Transverse colon (tissue), 4 donors: ENCODE measurements around the gene MAST4. TPM values are rescaled to one million over a fixed set of nuclear protein-coding genes. Genes with fewer than 3 reads are reported as not detected.

ENCODE experiments used
- DNase-seq: peaks from one replicate; pipeline ENCODE4 v3.0.0-alpha.2; 2019
- H3K27ac ChIP-seq, 4 donors: fragments of 200-600 bp; sonication (generic); 2 replicates each; pipeline ENCODE4 v1.5.1; 2016 to 2018; ENCODE audit warnings: inconsistent platforms in 4 of 4
- H3K27me3 ChIP-seq: fragments of 200-600 bp; sonication (generic); 2 replicates; pipeline ENCODE4 v1.5.1; 2017; ENCODE audit warnings: inconsistent platforms
- H3K36me3 ChIP-seq, 4 donors: fragments of 200-600 bp; sonication (generic); 2 replicates each; pipeline ENCODE4 v1.5.1; 2017 to 2019; ENCODE audit warnings: inconsistent platforms in 4 of 4
- H3K4me1 ChIP-seq, 4 donors: fragments of 200-600 bp; sonication (generic); 2 replicates each; pipeline ENCODE4 v1.5.1; 2017 to 2020; ENCODE audit warnings: inconsistent platforms in 4 of 4
- H3K4me3 ChIP-seq, 4 donors: fragments of 200-600 bp; sonication (generic); 1 replicate in 1 of 4; 2 replicates in 3 of 4; pipeline versions ENCODE4 v1.5.1 to v1.6.1; 2017 to 2019; ENCODE audit warnings: inconsistent platforms in 4 of 4
- H3K9me3 ChIP-seq, 2 donors: fragments of 200-600 bp; sonication (generic); 2 replicates each; pipeline ENCODE4 v1.5.1; 2017 to 2019; ENCODE audit warnings: inconsistent platforms in 2 of 2
- EP300 ChIP-seq: sonication (generic); formaldehyde crosslinking; IDR thresholded peaks from one replicate; pipeline ENCODE4 v1.6.1; 2017; ENCODE audit warnings: antibody characterized with exemption, low read depth
- POLR2A ChIP-seq: fragments of 450-650 bp; IDR thresholded peaks from one replicate; pipeline ENCODE4 v1.6.1; 2016; ENCODE audit warnings: antibody characterized with exemption, mild to moderate bottlenecking, moderate library complexity
- POLR2AphosphoS5 ChIP-seq, 3 donors: sonication (generic); formaldehyde crosslinking; IDR thresholded peaks; one replicate each; pipeline ENCODE4 v1.6.1; 2016; ENCODE audit warnings: antibody characterized with exemption in 3 of 3
- WGBS, 2 donors: methylation state at CpG; one replicate each; pipeline ENCODE4 v1.1.5; 2018; ENCODE audit warnings: low coverage in 1 of 2; 5-methylcytosine and 5-hydroxymethylcytosine counted together
- in situ Hi-C, 4 donors: fragments of 200-750 bp; cut with MboI; loops; one replicate each; pipeline versions ENCODE4 v1.15.0 to v1.15.1; 2017; ENCODE audit warnings: low sequenced_read_pairs in 3 of 4, low pct_ligation_motif_present in 1 of 4, low pct_unique_long_range_greater_than_20kb in 1 of 4
- intact Hi-C: fragments of 100-400 bp; cut with DNase I; formaldehyde crosslinking; loops from one replicate; pipeline ENCODE4 v1.15.1; 2023; ENCODE audit warnings: low total_unique reads
- total RNA-seq, 4 donors: library from RNA; depleted of rRNA; stranded (reverse); fragments of >200 nt; gene quantifications; one replicate each; pipeline ENCODE4 v1.1.0, GENCODE V29; 2016
- TF ChIP-seq, protein P1 (sequence below), 5 experiments: fragments of 200-600 bp in 3 of 5; fragments of 450-650 bp in 2 of 5; sonication (generic) in 3 of 5; IDR thresholded peaks; 1 replicate in 2 of 5; 2 replicates in 3 of 5; pipeline ENCODE4 v1.5.1; 2016 to 2017; ENCODE audit warnings: antibody characterized with exemption in 5 of 5, inconsistent platforms in 3 of 5, mild to moderate bottlenecking in 2 of 5, moderate library complexity in 1 of 5

The MAST4 gene
- total RNA-seq, 4 donors from 2014 or later: 20.3 to 46.8 (median 35.4) TPM

DNA sequence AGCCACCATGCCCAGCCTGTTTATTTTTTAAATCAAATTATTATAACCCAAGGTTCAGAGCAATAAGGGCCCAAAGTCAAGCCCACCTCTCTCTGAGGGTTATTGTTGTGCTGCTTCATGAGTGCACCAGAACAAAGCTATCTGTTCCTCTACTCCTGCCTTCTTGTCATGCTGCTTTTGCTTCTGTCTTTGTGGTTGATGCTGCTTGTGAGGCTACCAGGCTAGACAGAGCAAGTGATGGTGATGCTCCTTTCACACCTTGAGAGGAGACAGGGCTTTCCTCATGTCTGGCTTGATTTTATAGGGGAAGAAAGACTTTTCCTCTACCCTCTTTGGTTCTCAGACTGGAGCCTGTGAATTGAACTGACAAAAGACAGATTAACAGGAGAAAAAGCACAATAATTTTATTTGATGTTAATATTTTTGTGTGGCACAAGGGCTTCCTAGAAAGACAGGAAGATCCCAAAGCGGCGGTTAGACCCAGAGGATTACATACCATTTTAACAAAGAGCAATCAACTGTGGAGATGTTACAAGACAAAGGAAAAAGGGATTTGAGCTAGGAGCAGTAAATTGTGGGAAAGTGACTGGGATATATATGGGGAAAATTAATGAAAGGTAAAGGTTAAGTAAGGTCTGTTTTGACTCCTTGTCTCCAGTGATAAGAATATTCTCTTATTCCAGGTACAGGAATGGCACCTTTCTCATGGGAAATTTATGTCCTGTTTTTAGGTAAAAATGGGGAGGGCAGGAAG is 604.8 kb downstream of the MAST4 start:
- no peak for DNase-seq
- no peak overlapping the region for H3K27ac ChIP-seq
- peaks cover 0 to 25% (median 0%) of the 10 kb centered on the region in 4 donors for H3K4me1 ChIP-seq
- H3K27me3 ChIP-seq: no peaks in the 10 kb centered on the region
- no peaks in the 10 kb centered on the region for H3K9me3 ChIP-seq
- 90 to 95% methylated on average over 2 of the region's 2 CpGs for WGBS, 2 donors
- no peaks in the 10 kb centered on the region for H3K36me3 ChIP-seq
- TF ChIP-seq, protein P1, sequence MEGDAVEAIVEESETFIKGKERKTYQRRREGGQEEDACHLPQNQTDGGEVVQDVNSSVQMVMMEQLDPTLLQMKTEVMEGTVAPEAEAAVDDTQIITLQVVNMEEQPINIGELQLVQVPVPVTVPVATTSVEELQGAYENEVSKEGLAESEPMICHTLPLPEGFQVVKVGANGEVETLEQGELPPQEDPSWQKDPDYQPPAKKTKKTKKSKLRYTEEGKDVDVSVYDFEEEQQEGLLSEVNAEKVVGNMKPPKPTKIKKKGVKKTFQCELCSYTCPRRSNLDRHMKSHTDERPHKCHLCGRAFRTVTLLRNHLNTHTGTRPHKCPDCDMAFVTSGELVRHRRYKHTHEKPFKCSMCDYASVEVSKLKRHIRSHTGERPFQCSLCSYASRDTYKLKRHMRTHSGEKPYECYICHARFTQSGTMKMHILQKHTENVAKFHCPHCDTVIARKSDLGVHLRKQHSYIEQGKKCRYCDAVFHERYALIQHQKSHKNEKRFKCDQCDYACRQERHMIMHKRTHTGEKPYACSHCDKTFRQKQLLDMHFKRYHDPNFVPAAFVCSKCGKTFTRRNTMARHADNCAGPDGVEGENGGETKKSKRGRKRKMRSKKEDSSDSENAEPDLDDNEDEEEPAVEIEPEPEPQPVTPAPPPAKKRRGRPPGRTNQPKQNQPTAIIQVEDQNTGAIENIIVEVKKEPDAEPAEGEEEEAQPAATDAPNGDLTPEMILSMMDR (IDR thresholded peaks at IDR 0.05): no peak
- TF ChIP-seq POLR2A: no peak
- TF ChIP-seq EP300: no peak
- no peak for TF ChIP-seq POLR2AphosphoS5 (IDR thresholded peaks at IDR 0.05)
- in situ Hi-C loops: no loop called here
- no peak overlapping the region for H3K4me3 ChIP-seq
- intact Hi-C loops: no loop called here

DNA sequence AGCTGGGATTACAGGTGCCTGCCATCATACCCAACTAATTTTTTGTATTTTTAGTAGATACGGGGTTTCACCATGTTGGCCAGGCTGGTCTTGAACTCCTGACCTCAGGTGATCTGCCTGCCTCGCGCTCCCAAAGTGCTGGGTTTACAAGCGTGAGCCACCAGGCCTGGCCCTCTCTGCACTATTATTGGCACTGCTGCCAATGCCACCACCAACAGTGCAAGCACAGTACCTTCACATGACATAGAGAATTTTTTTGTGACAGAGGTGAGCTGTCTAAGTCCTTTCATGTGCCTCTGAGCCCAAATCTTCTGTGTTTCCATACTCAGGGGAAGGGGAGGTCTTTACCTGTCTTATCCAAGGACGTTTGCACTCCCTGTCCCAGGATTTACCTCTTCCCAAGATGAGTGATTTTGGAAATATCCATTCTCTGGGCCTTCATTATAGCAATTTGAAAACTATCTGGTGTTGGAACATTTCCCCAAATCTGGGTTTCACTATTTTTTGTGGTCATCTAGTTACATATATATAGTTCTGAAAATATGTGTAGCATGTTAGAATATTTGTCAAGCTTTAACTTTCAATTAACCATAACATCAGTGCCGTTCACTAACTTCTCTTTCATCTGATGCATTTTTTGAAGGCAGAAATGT is 605.8 kb downstream of the MAST4 start:
- no peak overlapping the region for H3K27ac ChIP-seq
- no peaks in the 10 kb centered on the region for H3K9me3 ChIP-seq
- TF ChIP-seq POLR2A: no peak
- TF ChIP-seq EP300: no peak
- no peak for TF ChIP-seq POLR2AphosphoS5 (IDR thresholded peaks at IDR 0.05)
- TF ChIP-seq, protein P1 (IDR thresholded peaks at IDR 0.05): no peak
- no peak for DNase-seq
- H3K4me1 ChIP-seq: peaks cover 0 to 35% (median under 1%) of the 10 kb centered on the region in 4 donors
- WGBS, 2 donors: 64 to 81% methylated on average over 5 to 6 of the region's 6 CpGs
- in situ Hi-C loops (no loop called here), intact Hi-C loops (no loop called here)
- no peak overlapping the region for H3K4me3 ChIP-seq
- H3K27me3 ChIP-seq: no peaks in the 10 kb centered on the region
- no peaks in the 10 kb centered on the region for H3K36me3 ChIP-seq

DNA sequence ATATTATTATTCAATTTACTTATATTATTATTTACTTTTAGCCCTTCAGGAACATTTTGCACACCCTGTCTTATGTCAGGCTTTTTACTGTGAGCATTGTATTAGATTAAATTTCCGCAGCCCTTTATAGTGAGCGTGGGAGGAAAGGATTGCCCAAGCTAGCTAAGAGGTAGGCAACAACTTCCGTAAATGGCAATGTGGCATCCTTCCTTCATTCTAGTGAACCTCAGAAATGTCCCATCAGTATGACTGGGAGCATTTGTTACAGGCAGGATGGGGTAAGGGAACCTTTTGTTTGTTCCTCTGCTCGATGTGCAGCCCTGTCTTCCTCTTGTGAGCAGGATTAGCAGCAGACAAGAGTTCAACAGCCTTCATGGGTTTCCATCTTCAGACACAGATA is 606.6 kb downstream of the MAST4 start:
- H3K4me3 ChIP-seq: no peak overlapping the region
- no peaks in the 10 kb centered on the region for H3K27me3 ChIP-seq
- peaks cover 0 to 42% (median 2%) of the 10 kb centered on the region in 4 donors for H3K4me1 ChIP-seq
- TF ChIP-seq, protein P1 (IDR thresholded peaks at IDR 0.05): no peak
- TF ChIP-seq POLR2A (no peak), EP300 (no peak), POLR2AphosphoS5 (IDR thresholded peaks at IDR 0.05) (no peak)
- intact Hi-C loops: no loop called here
- no peaks in the 10 kb centered on the region for H3K36me3 ChIP-seq
- no peak for DNase-seq
- in situ Hi-C loops: no loop called here
- no peaks in the 10 kb centered on the region for H3K9me3 ChIP-seq
- 77 to 80% methylated on average over 3 to 4 of the region's 4 CpGs for WGBS, 2 donors
- peak overlapping the region in 1 of 4 donors; percentile 3 for H3K27ac ChIP-seq

DNA sequence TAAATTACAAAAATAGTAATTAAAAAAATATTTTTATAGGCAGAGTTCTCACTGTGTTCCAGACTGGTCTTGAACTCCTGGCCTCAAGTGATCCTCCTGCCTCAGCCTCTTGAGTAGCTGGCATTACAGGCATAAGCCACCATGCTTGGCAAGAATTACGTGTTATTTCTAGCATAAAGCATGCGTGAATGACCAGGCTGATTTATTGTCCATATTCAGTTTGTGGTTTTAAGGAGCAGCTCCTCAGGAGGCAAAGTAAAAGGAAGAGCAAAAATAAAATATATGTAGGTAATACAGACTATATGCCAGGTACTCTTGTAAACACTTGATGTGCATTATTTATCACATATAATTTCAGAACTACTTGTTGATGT is 607.5 kb downstream of the MAST4 start:
- WGBS, 2 donors: 34 to 39% methylated on average over 2 of the region's 2 CpGs
- no peak for DNase-seq
- Histone ChIP-seq H3K4me3 (no peak overlapping the region), H3K36me3 (no peaks in the 10 kb centered on the region), H3K4me1 (peaks cover 0 to 42% (median 2%) of the 10 kb centered on the region in 4 donors), H3K27ac (no peak overlapping the region), H3K27me3 (no peaks in the 10 kb centered on the region), H3K9me3 (no peaks in the 10 kb centered on the region)
- intact Hi-C loops: no loop called here
- TF ChIP-seq POLR2AphosphoS5 (IDR thresholded peaks at IDR 0.05) (no peak), POLR2A (no peak), EP300 (no peak)
- TF ChIP-seq, protein P1 (IDR thresholded peaks at IDR 0.05): no peak
- in situ Hi-C loops: no loop called here
